Stimulated activated CD8-positive, alpha-beta memory T cell treated with anti-CD3 and anti-CD28 coated beads, Interleukin-7, amount 100 ng/mL, for 1 hour (primary cell): ENCODE measurements around the gene NAV2.

ENCODE experiments used
- DNase-seq, 2 donors: peaks; one replicate each; pipeline ENCODE4 v3.0.0-alpha.2; 2020; ENCODE audit warnings: low read depth in 2 of 2

NAV2 gene

GRCh38 chr11:19828382-19829108 is 115.9 kb downstream of the NAV2 start:
- no peak for DNase-seq

- DNase-seq = no peak
These were observed 116.6 kb downstream of the NAV2 start for GRCh38 chr11:19829109-19829837.

GRCh38 chr11:19832086-19832750 is 119.6 kb downstream of the NAV2 start:
- no peak for DNase-seq

GRCh38 chr11:19832901-19833300 is 120.3 kb downstream of the NAV2 start:
- DNase-seq = no peak

- DNase-seq = no peak
These were observed 122.1 kb downstream of the NAV2 start for GRCh38 chr11:19834771-19835170.

DNA sequence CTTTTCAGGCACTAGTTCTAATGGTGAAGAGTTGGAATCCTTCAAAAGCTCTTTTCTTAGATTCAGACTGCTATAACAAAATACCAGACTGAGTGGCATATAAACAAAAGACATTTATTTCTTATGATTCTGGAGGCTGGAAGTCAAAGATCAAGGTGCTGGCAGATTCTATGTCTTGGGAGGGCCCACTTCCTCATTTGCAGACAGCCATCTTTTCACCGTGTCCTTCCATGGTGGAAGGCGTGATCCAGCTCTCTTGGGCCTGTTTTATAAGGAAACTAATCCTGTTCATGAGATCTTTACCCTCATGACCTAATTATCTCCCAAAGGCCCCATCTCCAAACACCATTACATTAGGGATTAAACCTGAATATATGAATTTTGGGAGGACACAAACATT is 124.0 kb downstream of the NAV2 start:
- no peak for DNase-seq

- DNase-seq = no peak
These were observed 126.5 kb downstream of the NAV2 start for GRCh38 chr11:19838994-19839768.

- no peak for DNase-seq
These were observed 128.3 kb downstream of the NAV2 start for GRCh38 chr11:19840961-19841360.

DNA sequence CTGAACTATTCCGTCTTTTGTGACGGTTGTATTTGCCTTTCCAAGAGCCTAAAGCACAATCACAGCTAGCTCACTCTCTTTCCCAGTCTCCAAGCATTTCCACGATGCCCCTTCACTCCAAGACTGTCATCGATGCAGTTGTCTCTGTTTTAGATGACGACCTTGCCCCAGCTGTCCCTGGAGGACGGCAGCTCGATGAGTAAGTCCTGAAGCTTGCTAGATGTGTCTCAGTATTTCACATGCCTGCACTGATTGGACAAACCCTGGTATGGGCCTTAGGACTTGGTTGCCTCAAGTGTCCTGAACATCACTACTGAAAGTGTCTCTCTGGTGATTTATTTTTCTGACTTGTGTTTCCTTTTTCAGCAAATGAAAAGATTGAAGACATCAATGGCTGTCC is 129.9 kb downstream of the NAV2 start:
- DNase-seq = no peak

- no peak for DNase-seq
These were observed 130.4 kb downstream of the NAV2 start for GRCh38 chr11:19843079-19843478.

- DNase-seq = no peak
These were observed 131.4 kb downstream of the NAV2 start for GRCh38 chr11:19844012-19844411.

- DNase-seq = no peak
These were observed 132.2 kb downstream of the NAV2 start for GRCh38 chr11:19844806-19845205.

DNA sequence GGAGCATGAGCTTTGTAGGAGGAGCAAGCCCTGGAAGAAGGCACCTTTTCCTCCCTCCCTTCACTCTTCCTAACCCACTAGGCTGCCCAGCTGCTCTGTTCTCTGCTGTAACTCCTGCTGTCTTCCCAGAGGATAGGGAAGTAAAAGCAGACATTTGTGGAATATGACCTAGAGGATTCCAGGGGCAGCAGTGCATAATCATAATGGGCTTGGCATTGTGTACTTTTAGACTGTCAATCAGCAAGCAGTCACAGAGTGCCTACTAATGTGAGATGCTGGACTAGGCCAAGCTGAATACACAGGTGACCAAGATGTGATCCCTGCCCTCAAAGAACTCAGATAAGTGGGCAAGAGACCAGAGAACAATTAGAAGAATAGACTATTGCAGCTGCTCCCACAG is 133.0 kb downstream of the NAV2 start:
- no peak for DNase-seq

DNA sequence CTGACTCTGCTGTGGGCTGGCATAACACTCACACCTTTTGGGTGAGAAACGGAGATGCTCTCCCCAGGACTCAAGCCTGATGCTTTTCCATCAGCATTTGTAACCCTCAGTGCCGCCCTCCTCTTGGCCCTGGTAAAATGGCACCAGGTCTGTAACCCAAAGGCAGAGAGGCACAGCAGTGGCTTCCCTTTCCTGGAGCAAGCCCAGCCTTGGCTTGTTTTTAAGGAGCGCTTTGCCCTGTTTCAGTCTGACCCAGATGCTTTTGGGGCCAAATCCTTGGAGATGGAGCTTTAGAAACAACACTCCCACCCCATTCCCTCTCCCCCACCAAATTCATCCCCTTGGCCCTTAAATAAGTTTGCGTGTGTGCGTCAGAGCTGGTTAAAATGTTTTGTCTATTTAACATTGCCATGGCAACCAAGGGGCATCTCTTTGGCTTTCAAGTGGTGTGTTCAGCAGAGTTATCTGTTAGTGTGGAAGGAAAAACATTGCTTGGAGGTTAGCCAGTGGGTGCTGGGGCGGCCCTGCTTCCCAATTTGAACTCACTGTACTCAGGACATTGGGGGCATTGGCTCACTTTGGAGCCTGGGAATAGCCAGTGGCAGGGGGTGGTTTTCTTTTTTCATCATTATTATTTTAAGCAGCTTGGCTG is 134.1 kb downstream of the NAV2 start:
- no peak for DNase-seq

GRCh38 chr11:19848219-19848618 is 135.6 kb downstream of the NAV2 start:
- DNase-seq = no peak

- DNase-seq = no peak
These were observed 136.6 kb downstream of the NAV2 start for GRCh38 chr11:19849107-19849789.

- DNase-seq = no peak
These were observed 137.4 kb downstream of the NAV2 start for GRCh38 chr11:19849947-19850593.

- no peak for DNase-seq
These were observed 139.7 kb downstream of the NAV2 start for GRCh38 chr11:19852288-19852687.

DNA sequence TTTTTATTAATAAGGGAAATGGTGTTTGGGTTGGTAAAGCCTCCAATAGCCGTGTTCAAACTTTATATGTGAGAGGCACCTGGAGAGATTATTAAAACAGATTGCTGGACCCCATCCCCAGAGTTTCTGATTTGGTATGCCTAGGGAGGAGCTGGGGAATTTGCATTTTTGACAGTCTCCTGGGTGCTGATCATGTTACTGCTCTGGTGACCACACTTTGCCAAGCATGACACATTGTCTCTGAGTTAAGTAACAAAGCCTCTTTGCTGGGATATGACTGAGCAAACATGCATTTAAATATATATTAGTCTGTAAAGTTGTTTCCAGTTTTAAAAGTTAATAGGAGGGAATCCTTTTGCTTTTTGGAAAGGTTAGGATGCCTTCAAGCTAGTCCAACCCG is 140.4 kb downstream of the NAV2 start:
- DNase-seq = no peak

DNA sequence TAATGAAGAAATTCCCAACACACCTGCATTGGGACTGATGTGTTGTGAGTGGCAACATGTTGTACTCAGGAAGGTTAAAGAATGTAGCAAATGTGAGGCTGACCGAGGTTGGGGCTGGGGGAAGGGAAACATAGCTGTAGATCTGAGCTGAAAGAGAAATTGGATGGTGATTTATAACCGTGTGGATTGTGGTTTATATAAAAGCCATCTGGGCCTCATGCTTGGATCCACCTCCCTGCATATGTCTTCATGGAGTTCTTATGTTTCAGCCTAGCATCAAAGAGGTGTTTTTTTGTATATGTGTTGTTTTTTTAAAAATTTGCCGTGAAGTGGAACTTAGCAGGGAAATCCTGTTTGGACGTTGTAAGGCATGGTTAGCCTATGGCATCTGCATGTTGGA is 141.3 kb downstream of the NAV2 start:
- DNase-seq = no peak

DNA sequence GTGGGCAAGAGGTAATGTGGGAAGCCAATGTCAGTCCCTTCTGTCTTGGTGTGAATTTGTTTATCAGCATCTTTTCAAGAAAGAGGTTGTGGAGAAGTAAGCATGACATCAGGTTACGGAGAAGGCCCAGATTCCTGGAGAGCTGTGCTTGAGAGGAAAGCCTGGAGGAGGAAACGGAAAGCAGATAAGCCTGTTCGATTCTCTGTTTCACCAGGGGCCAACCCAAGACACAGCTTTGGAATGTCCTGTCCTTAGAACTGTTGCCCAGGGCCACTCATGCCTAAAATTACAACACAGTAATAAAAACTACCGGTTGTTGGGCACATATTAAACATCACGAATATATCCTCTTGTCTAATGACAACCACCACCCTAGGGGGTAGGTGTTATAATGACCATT is 148.5 kb downstream of the NAV2 start:
- DNase-seq = no peak
